SH-SY5Y (cell line): Measurements from ENCODE around the gene MINK1.

Experiments used
- GATA2 ChIP-seq: IDR thresholded peaks from 2 replicates; pipeline ENCODE4 v1.6.1; 2011; ENCODE audit warnings: mild to moderate bottlenecking, low read depth, low read length
- GATA3 ChIP-seq: IDR thresholded peaks from 2 replicates; pipeline ENCODE4 v1.6.1; 2011; ENCODE audit warnings: low read depth, mild to moderate bottlenecking, low read length, moderate library complexity

DNA sequence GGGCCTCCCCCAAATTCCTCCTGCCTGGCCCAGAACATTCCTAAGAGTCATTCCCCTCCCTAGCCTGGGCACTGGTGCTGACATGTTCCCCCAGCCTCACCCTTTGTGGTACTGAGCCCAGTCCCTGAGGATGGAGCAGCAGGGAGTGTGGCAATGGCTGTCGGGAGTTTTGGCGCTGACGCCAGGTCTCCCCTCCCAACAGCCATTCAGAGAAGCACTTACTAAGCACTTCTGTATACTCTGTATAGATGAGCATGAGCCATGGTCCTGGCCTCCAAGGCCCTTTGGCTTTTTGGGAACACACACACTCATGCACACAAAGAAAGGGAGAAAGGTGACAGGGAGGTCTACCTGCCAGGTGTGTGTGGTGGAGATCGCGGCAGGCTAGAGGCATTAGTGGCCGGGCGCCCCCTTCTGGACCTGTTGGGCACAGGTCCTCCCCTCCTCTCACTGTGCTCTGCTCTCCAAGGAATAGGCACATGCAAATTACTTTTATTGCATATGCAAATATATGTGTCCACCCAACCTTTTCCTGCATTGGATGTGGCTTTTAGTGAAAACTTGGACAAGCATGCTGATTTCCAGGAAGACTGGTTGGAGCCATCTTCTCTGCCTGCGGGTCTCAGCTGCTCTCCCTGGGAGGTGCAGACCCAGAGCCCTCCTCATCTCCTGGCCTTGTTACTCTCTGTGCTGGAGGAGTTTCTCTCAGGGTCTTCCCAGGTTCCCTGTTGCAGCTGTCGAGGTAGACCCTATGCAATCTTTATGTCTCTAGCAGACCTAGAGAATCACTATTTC is 48.8 kb downstream of the MINK1 start:
- TF ChIP-seq GATA3 (no peak), GATA2 (no peak)
